ENCODE measurements around the gene SLC39A9.

Gene SLC39A9, protein sequence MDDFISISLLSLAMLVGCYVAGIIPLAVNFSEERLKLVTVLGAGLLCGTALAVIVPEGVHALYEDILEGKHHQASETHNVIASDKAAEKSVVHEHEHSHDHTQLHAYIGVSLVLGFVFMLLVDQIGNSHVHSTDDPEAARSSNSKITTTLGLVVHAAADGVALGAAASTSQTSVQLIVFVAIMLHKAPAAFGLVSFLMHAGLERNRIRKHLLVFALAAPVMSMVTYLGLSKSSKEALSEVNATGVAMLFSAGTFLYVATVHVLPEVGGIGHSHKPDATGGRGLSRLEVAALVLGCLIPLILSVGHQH

GRCh38 chr14:69398053-69398817 is at the start of gene SLC39A9, which contains the start of gene ERH:
TSS of gene SLC39A9 (plus strand) at chr14:69398692. CDS start at chr14:69399370, 678 bp downstream.
TSS of gene ERH (minus strand) at chr14:69398299. CDS start at chr14:69398233, 66 bp downstream.
- DNase-seq, result peak; percentile 96

DNA sequence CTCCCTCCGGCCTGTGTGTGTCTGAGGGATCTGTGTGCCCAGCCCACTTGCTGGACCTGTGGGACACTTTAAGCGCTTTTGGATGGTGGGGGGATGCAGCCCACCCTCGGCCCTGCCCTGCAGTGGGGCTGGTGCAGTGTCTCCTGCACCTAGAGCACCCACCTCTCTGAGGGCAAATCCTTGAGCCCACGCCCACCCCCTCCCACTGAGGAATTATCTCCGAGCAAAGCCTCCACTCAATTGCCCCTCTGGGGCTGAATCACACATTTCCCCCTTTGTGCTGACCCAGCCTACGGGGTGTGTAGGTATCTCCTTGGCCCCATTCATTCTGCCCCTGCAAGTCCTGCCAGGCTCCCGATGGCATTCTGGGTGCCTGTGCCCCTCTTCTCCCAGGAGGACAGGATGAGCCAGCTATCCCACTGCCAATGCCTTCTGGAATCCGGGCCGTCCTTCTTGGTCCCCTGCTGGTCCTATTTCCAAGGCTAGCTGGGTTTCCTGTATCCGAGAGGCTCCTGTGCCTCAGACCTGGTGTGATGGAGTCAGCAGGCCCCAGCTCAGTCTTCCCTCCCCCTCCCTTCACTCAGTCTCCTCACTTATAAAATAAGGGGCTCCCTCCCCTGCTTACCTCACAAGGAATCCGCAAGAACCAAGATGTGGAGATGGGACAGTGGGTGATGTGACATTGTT is 49.3 kb upstream of the SLC39A9 start:
- DNase-seq, result no peak

- DNase-seq, result no peak
Observed at GRCh38 chr14:69350892-69351291, 47.6 kb upstream of the SLC39A9 start.

DNA sequence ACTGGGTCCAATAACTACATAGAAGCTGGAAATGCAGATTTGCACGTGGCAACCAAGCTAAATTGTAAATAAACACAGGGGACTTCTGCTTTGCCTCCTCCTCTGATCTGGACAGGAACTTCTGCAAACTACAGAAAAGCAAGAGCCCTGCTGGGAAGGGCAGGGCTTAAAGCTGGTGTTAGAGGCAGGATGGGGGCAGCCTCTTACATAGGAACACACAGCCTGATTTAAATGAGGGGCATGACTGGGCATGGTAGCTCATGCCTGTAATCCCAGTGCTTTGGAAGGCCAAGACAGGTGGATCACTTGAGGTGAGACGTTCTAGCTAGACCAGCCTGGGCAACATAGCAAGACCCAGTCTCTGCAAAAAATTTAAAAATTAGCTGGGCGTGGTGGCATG is 47.1 kb upstream of the SLC39A9 start:
- DNase-seq, result no peak

- no peak for DNase-seq
Observed at GRCh38 chr14:69351911-69352310, 46.6 kb upstream of the SLC39A9 start.

DNA sequence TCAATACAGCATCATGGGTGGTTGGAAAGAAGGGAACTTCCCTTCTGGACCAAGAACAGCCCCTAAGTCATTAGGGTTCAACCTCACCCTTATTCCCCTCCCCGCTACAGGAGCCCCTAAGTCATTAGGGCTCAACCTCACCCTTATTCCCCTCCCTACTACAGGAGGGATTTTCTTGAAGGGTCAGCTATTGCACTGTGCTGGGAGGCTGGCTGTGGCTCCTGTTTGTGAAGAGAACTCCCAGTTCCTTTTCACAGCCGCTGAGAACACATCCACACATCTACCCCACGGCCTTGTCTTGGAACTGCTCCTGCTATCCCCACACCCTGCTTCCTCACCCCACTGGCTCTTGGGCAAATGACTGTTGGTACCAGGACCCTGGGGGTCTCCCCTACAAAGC is 45.3 kb upstream of the SLC39A9 start:
- DNase-seq, result no peak

GRCh38 chr14:69354383-69355153 is 43.9 kb upstream of the SLC39A9 start:
- DNase-seq, result peak; percentile 75

- DNase-seq, result no peak
Observed at GRCh38 chr14:69355154-69355597, 43.3 kb upstream of the SLC39A9 start.

GRCh38 chr14:69355607-69356281 is 42.7 kb upstream of the SLC39A9 start:
- no peak for DNase-seq

GRCh38 chr14:69356903-69357543 is 41.5 kb upstream of the SLC39A9 start:
- DNase-seq, result no peak

- no peak for DNase-seq
Observed at GRCh38 chr14:69357544-69358200, 40.8 kb upstream of the SLC39A9 start.

DNA sequence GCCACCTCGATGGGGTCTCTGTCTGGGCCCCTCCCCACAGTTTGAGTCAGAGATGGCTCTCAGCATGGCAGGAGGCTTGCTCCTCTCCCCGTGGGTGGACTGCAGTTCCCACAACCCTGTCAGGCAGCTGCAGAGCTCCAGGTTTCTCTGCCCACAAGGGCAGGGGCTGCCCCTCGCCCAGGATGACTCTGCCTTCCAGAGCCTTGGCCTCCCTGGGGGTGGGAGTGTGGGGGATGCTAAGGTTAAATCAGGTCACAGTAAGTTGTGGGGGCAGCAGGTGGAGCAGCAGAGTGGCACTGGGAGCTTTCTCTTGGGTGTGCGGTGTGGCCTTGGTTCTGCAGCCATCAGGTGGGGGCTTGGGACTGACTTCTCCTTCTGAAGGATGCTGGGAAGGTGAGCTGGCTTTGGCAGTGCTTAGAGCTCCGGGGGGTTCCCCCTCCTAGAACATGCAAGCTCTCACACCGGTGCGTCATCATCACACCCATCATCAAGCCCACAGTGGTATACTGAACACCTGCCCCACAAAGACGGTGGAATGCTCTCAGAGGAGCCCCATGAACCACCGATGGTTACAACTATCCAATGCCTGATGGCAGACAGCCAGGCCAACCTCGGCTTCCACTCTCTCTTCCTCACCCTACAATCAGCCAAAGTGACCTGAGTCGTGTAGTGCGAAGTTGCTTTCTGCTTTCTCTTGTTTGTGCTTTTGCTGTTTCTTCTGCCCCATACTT is 40.1 kb upstream of the SLC39A9 start:
- DNase-seq, result no peak

GRCh38 chr14:69358966-69359365 is 39.5 kb upstream of the SLC39A9 start:
- DNase-seq, result no peak

GRCh38 chr14:69360438-69361108 is 37.9 kb upstream of the SLC39A9 start:
- no peak for DNase-seq

- no peak for DNase-seq
Observed at GRCh38 chr14:69363055-69363454, 35.4 kb upstream of the SLC39A9 start.

DNA sequence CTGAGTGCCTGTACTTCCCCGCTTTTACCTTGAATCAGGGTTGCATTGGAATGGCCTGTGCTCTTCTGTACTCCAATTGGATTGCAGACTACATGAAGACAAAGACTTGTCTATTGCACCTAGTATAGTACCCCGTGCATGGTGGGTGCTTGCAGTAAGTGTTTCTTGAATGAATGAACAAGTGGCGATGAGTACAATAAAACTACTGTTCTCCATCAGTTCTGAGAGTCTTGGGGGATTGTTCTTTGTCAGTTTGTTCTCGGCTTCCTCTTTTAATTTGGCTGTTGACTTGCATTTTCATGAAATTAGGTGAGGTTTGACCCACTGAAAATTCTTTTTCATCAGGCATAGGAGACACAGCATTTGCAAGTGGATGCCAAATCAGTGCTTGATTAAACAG is 34.5 kb upstream of the SLC39A9 start:
- no peak for DNase-seq

DNA sequence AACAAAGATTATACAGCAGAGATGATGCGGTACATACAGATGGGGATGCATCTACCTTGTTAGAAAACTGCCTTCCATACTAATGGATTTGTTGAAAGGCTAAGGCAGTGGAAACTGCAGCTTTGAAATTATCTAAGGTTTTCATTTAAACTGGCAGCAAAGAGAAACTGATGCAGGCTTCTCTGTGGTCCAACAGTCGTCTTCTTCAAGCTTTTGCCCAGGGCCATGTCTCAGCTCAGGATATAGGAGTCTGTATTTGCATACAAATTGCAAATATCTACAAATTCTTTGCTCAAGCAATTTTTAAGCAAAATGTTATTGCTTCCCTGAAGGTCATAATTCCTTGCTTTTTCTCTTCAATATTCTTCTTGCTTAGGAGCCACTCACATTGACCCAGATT is 34.1 kb upstream of the SLC39A9 start:
- no peak for DNase-seq

- DNase-seq, result no peak
Observed at GRCh38 chr14:69366069-69366468, 32.4 kb upstream of the SLC39A9 start.

- DNase-seq, result no peak
Observed at GRCh38 chr14:69366761-69367160, 31.7 kb upstream of the SLC39A9 start.

- DNase-seq, result no peak
Observed at GRCh38 chr14:69368381-69368780, 30.1 kb upstream of the SLC39A9 start.

Measured in CD4-positive, alpha-beta T cell treated with Interleukin-21 for 1 hour (primary cell).